Activated T-helper 1 cell treated with Interleukin-2 at 50 U/mL for 16 hours (primary cell): Measurements from ENCODE around the gene RTEL1.
"Not testable (repeated sequence)": the region's sequence is repeated elsewhere in the genome, so short reads cannot be mapped to it uniquely, and the experiment has no call there.

Source experiments
- DNase-seq: peaks from one replicate; pipeline ENCODE4 v3.0.0-alpha.2; 2020; ENCODE audit warnings: low read depth

The RTEL1 gene, protein sequence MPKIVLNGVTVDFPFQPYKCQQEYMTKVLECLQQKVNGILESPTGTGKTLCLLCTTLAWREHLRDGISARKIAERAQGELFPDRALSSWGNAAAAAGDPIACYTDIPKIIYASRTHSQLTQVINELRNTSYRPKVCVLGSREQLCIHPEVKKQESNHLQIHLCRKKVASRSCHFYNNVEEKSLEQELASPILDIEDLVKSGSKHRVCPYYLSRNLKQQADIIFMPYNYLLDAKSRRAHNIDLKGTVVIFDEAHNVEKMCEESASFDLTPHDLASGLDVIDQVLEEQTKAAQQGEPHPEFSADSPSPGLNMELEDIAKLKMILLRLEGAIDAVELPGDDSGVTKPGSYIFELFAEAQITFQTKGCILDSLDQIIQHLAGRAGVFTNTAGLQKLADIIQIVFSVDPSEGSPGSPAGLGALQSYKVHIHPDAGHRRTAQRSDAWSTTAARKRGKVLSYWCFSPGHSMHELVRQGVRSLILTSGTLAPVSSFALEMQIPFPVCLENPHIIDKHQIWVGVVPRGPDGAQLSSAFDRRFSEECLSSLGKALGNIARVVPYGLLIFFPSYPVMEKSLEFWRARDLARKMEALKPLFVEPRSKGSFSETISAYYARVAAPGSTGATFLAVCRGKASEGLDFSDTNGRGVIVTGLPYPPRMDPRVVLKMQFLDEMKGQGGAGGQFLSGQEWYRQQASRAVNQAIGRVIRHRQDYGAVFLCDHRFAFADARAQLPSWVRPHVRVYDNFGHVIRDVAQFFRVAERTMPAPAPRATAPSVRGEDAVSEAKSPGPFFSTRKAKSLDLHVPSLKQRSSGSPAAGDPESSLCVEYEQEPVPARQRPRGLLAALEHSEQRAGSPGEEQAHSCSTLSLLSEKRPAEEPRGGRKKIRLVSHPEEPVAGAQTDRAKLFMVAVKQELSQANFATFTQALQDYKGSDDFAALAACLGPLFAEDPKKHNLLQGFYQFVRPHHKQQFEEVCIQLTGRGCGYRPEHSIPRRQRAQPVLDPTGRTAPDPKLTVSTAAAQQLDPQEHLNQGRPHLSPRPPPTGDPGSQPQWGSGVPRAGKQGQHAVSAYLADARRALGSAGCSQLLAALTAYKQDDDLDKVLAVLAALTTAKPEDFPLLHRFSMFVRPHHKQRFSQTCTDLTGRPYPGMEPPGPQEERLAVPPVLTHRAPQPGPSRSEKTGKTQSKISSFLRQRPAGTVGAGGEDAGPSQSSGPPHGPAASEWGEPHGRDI (N-terminal part only)

DNA sequence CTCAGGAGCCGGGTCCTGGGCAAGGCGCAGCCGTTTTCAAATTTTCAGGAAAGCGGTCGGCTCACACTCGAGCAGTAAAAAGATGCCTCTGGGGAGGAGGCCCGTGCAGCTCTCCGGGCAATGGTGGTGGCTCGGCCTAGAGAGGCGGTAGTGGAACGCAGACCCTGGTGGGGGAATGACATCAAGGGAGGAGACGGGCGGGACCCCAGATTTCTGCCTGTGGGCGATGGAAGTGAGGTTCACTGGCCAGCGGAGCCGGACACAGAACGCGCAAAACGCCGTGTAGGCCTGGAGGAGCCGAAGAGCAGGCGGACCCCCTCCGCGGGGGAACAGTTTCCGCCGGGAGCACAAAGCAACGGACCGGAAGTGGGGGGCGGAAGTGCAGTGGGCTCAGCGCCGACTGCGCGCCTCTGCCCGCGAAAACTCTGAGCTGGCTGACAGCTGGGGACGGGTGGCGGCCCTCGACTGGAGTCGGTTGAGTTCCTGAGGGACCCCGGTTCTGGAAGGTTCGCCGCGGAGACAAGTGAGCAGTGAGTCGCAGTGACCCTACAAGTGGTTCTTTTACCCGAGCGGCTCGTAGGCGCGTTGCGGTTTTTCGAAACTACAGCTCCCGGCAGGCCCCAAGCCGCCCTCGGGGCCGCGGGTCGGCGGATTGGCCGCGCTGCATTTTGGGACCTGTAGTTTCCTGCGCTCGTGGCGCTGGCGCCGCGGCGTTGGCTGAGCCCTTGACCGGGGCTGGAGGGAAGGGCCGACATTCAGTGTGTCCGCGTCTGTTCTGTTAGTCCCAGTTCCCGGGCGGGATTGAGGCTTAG is at the start of gene RTEL1:
RTEL1 (plus strand) TSS at position 376 of the 812 bp plus-strand sequence. CDS start 1,091 bp downstream, outside the sequence.
- DNase-seq, result peak; percentile 84

- no peak for DNase-seq
Measured at GRCh38 chr20:63610581-63611435, 47.3 kb upstream of the RTEL1 start.

GRCh38 chr20:63611646-63612045 is 46.5 kb upstream of the RTEL1 start:
- DNase-seq, result no peak

GRCh38 chr20:63612276-63612931 is 45.7 kb upstream of the RTEL1 start:
- DNase-seq, result no peak

DNA sequence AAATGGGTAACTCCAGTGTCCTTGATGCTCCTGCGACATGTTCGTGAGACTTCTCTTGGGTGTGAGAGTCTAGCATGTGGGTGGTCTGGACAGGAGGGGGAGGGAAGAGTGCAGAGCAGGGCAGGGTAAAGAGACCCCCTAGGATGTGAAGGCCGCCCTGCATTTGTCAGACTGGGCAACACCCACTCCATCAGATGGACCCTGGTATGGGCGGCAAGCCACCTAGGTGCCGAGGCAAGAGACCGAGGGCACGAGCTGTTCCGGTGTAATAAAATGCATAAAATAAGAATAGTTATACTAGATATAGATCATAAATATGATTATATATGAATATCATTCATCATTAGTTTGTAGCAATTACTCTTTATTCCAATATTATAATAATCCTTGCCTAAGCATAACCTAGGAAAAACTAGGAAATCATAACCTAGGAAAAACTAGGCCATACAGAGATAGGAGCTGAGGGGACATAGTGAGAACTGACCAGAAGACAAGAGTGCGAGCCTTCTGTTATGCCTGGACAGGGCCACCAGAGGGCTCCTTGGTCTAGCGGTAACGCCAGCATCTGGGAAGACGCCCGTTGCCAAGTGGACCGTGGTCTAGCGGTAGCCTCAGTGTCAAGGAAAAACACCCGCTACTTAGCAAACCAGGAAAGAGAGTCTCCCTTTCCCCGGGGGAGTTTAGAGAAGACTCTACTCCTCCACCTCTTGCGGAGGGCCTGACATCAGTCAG is 44.1 kb upstream of the RTEL1 start:
- not testable (repeated sequence) for DNase-seq

DNA sequence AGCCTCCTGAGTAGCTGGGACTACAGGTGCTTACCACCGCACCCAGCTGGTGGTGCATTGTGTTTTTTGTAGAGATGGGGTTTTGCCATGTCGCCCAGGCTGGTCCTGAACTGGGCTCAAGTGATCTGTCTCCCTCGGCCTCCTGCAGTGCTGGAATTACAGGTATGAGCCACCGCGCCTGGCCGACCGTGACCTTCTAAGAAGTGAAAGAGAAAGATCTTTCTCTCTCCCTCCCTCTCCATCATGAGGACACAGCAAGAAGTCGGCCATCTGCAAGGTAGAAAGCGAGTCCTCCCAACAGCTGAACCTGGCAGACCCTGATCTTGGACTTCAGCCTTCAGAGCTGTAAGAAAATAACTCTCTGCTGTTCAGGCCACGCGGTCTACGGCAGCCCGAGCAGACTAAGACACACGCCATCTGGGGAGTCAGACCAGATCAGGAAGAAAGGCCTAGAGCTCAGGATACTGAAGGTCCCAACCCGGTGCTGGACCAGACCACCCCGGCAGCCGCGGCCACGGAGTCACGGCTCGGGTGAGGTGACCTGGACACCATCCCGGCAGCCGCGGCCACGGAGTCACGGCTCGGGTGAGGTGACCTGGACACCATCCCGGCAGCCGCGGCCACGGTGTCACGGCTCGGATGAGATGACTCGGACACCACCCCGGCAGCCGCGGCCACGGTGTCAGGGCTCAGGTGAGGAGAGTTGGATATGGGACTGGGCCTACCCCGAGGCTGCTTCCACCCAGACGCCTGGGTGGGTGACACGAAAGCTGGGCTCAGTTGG is 40.8 kb upstream of the RTEL1 start:
- no peak for DNase-seq

GRCh38 chr20:63617876-63618265 is 40.2 kb upstream of the RTEL1 start:
- no peak for DNase-seq

DNA sequence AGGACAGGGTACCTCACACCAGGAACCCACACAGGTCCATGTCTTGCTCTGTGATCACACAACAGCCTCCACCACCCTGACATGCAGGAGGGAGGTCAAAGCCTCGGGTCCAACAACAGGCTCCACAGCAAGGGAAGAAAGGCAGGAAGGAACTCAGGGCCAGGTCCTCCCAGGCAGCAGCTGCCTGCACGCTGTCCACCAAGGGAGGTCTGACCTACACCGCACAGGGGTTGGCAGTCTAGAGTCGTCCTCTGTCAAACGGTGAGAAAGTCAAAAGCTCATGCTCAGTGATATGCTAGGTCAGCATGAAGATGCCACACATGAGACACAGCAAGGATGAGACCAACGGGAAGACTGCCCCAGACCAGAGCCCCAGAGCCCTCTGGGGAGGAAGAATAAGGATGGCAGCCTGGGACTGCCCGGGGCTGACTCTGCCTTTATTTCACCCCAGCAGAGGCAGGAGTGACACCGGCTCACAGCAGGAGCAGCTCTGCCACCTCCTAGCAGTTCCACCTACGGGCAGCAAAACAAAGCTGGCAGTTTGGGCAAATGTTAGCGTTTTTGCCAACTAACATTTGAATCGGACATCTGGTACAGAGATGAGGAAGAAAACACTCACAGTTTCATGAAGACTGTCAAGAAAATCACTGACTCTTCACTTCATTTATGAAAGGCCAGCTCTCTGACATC is 39.7 kb upstream of the RTEL1 start:
- DNase-seq, result no peak

GRCh38 chr20:63619086-63619485 is 39.0 kb upstream of the RTEL1 start:
- no peak for DNase-seq

GRCh38 chr20:63619505-63619904 is 38.6 kb upstream of the RTEL1 start:
- DNase-seq, result no peak

DNA sequence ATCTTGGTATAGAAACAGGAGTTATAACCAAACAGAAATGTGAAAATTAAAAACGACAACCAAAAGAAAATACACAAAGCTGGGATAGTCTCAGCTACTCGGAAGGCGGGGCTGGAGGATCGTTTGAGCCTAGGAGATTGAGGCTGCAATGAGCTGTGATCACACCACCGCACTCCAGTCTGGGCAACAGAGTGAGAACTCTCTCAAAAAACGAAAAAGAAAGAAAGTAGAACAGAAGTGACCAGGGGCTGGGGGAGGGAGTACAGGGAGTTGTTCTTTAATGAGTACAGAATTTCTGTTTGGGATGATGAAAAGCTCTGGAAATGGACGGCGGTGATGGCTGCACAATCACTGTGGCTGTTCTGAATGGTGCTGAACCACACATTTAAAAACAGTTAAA is 37.1 kb upstream of the RTEL1 start:
- no peak for DNase-seq

DNA sequence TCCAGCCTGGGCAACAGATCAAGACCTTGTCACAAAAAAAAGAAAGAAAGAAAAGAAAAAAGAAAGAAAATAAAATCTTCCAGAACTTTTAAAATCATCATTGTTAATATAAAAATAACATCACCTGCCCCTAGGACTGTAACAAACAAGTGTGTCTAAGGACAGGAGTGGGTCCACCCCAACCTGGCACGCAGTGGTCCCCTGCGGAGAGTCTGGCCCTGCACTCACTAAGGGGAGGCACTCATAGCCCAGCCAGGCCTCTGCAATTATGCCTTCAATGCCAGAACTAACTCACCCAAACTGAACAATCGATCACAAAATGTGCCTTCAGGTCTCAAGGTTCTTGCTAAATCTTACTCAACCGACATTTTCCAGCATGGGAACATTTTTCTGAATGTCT is 36.0 kb upstream of the RTEL1 start:
- no peak for DNase-seq

GRCh38 chr20:63622732-63623131 is 35.4 kb upstream of the RTEL1 start:
- no peak for DNase-seq

- no peak for DNase-seq
Measured at GRCh38 chr20:63624486-63624885, 33.6 kb upstream of the RTEL1 start.

GRCh38 chr20:63625771-63626423 is 32.2 kb upstream of the RTEL1 start:
- peak; percentile 18 for DNase-seq

DNA sequence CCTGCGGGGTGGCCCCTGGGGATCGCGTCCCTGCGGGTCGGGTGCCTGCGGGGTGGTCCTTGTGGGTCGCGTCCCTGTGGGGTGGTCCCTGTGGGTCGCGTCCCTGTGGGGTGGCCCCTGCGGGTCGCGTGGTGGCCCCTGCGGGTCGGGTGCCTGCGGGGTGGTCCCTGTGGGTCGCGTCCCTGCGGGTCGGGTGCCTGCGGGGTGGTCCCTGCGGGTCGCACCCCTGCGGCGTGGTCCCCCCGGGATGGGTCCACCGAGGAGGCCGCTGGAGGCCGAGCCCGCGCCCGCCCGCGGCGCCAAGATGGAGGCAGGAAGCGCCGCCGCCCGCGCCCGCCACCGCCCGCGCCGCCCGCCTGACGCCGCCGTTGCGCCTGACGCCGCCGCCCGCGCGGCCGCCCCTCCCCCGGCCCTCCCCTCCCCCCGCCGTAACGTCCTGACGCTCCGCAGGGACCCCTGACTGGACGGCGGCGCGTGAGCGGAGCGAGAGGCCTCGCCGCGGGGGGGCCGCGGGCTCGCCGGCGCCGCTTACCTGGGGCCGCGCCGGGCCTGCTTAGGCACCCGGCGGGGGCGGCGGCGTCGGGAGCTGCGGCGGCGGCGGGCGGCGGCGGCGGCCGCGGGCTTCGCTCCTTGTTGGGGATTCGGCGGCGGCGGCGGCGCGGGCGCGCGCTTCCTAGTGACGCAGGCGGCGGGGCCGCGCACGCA is 31.5 kb upstream of the RTEL1 start, which contains the start of gene GMEB2:
GMEB2 (minus strand) TSS at position 678 of the 705 bp plus-strand sequence. CDS start 7,704 bp downstream, outside the sequence.
- peak; percentile 69 for DNase-seq
